NCI-H1105 treated with DMSO at 0.1 percent for 48 hours (cell line): ENCODE measurements around the gene SRSF3.
"Not testable (repeated sequence)": the region's sequence is repeated elsewhere in the genome, so short reads cannot be mapped to it uniquely, and the experiment has no call there.

Source experiments
- DNase-seq: peaks from one replicate; lab custom pipeline; 2025; lab: John Stamatoyannopoulos, UW

SRSF3 gene

DNA sequence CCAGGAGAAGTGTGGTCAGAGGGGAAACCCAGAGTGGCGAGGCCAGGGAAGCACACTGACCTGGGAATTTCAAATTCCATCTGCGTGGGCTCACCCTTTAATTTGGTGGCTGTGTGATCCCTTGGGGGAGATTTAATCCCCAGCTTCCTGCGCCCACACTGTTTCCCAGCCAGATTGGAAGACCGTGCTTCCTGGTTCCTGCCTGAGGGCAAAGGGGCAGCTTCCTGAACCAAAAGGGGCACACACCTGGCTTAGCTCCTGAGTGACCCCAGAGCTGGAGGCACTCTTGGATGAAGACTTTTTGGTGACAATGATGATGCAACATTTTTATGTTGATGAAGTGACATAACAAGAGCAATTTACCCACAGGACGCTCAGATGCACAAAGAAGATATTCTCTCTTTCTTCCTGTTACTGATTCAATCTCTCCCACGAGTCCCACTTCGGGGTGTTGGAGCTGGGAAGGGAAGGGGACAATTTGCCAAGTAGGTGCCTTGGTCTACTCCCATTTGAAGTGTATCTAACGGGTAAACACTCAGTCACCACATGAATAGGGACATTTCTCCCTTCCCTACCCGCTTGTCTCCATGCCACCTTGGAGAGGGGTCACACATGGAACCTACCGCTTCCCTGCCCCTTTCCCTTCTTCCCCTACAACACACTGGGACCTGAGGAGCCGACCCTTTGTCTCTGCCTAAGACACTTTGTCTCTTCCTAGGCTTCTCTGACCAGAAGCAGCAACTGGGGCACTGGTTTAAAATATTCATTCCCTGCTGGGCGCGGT is 55.7 kb downstream of the SRSF3 start:
- DNase-seq = no peak

DNA sequence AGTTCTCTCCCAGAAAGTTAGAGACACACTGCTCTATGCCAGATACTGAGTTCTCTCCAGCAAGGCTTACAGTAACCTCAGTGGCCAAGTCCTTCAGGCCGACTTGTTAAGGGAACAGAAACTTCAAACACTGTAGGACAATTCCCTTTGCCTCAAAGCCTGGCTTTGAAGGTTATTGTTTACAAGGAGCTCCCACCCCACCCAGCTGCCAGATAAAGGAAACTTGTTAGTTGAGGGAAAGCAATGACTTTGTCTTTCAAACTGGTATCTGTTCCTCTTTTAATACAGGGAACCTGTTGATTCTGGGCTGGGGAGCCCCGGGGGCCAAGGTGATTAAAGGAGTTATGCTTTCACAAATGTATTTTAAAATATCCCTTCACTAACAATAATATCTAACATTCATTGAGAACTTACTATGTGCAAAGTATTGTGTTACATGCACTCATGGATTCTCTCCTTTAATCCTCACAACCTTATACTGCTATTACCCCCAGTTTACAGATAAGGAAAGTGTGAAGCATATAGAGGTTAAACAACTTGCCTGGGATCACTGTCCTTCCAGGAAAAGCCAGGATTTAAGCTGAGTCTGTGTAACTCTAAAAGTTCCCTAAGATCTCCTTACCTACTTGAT is 56.8 kb downstream of the SRSF3 start:
- peak; percentile 3 for DNase-seq

DNA sequence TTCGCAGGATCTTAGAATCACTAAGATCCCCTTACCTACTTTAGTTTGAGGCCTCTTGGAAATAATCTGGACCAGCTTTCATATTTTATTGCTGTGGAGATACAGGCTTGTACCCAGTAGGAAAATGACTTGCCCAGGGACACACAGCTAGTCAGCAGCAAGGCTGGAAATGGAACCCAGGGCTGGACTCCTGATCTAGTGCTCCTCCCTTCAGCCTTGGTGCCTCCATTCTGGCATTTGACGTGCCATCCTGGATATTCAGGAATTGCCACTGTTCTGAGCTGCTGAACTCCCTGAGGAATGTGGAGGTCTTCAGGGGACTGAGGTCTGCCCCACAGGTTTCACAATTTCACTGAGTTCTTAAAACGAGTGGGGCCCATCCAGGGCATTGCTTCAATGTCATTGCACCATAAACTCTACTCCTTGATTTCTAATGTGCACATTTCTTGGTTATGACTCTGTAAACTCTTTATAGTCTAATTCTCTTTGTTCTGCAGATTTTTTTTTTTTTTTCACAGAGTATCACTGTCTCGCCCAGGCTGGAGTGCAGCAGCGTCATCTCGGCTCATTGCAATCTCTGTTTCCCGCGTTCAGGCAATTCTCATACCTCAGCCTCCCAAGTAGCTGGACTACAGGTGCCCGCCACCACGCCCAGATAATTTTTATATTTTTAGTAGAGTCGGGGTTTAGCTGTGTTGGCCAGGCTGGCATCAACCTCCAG is 57.7 kb downstream of the SRSF3 start:
- DNase-seq = no peak

DNA sequence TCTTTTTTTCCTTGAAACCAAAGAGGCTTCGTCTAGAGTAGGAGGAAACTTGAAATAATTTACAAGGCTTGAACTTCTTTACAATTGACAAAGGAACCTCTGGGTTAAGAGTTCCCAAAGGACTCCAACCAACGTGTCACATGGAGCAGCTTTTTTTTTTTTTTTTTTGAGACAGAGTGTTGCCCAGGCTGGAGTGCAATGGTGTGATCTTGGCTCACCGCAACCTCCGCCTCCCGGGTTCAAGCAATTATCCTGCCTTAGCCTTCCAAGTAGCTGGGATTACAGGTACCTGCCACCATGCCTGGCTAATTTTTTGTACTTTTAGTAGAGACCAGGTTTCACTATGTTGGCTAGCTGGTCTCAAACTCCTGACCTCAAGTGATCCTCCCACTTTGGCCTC is 60.3 kb downstream of the SRSF3 start:
- DNase-seq = not testable (repeated sequence)
